Ascending aorta (tissue), 2 donors: ENCODE data around the gene MED27. TPM values are rescaled to one million over a fixed set of nuclear protein-coding genes. Genes with fewer than 3 reads are reported as not detected.

Source experiments
- DNase-seq, 2 donors: peaks; one replicate each; pipeline ENCODE4 v3.0.0-alpha.2; 2019; ENCODE audit warnings: low spot score in 2 of 2
- H3K27ac ChIP-seq, 2 donors: fragments of 200-600 bp; sonication (generic); one replicate each; pipeline ENCODE4 v1.5.1; 2016 to 2017; ENCODE audit warnings: mild to moderate bottlenecking in 1 of 2
- H3K27me3 ChIP-seq: fragments of 200-600 bp; sonication (generic); one replicate; pipeline ENCODE4 v1.5.1; 2017
- H3K36me3 ChIP-seq, 2 donors: fragments of 200-600 bp; sonication (generic); one replicate each; pipeline ENCODE4 v1.5.1; 2016
- H3K4me1 ChIP-seq, 2 donors: fragments of 200-600 bp; sonication (generic); one replicate each; pipeline ENCODE4 v1.5.1; 2016 to 2017; ENCODE audit warnings: mild to moderate bottlenecking in 1 of 2
- H3K4me3 ChIP-seq, 2 donors: fragments of 200-600 bp; sonication (generic); one replicate each; pipeline ENCODE4 v1.5.1; 2016 to 2017; ENCODE audit warnings: mild to moderate bottlenecking in 1 of 2
- H3K9me3 ChIP-seq, 2 donors: fragments of 200-600 bp; sonication (generic); one replicate each; pipeline ENCODE4 v1.5.1; 2016
- CTCF ChIP-seq, 3 experiments: fragments of 200-600 bp in 2 of 3; fragments of 450-650 bp in 1 of 3; sonication (generic) in 2 of 3; IDR thresholded peaks; one replicate each; pipeline ENCODE4 v1.5.1; 2016 to 2019; ENCODE audit warnings: antibody characterized with exemption in 3 of 3, mild to moderate bottlenecking in 1 of 3, moderate library complexity in 1 of 3
- intact Hi-C: fragments of 100-400 bp; cut with DNase I; formaldehyde crosslinking; loops from one replicate; pipeline ENCODE4 v1.15.1; 2023
- total RNA-seq: library from RNA; depleted of rRNA; stranded (reverse); fragments of >200 nt; gene quantifications from one replicate; pipeline ENCODE4 v1.1.0, GENCODE V29; 2016

The MED27 gene
- total RNA-seq, 1 donor from 2014 or later: 19.4 TPM

- no peaks in the 10 kb centered on the region for H3K27me3 ChIP-seq
- no peak for DNase-seq
- no peak for TF ChIP-seq CTCF (IDR thresholded peaks at IDR 0.05)
- no peak overlapping the region for H3K4me3 ChIP-seq
- no peaks in the 10 kb centered on the region for H3K4me1 ChIP-seq
- no peaks in the 10 kb centered on the region for H3K36me3 ChIP-seq
- H3K27ac ChIP-seq: no peak overlapping the region
- no peaks in the 10 kb centered on the region for H3K9me3 ChIP-seq
- intact Hi-C loops: no loop called here
Measured at GRCh38 chr9:131810351-131811170, 269.1 kb downstream of the MED27 start.

Other genes with a start within 250 kb of the MED27 start
- gene NTNG2, start 82.2 kb upstream of the MED27 start, total RNA-seq: 5.9 TPM